Dendritic cell treated with granulocyte-macrophage colony-stimulating factor and Interleukin-4, amounts not matched to agents 40 ng/mL and 50 ng/mL, for 4 days (primary cell): ENCODE measurements around the gene FGF16.
A peak's percentile ranks its signal among the peaks of the same experiment; 100 is the strongest.

Source experiments
- H3K27ac Mint-ChIP-seq: one replicate; pipeline ENCODE4 v1.8.0; 2022; ENCODE audit warnings: mild to moderate bottlenecking, mixed read lengths
- H3K27me3 Mint-ChIP-seq: one replicate; pipeline ENCODE4 v1.8.0; 2022; ENCODE audit warnings: mild to moderate bottlenecking, mixed read lengths
- H3K36me3 Mint-ChIP-seq: one replicate; pipeline ENCODE4 v1.8.0; 2022; ENCODE audit warnings: low read depth, mixed read lengths
- H3K4me1 Mint-ChIP-seq: one replicate; pipeline ENCODE4 v1.8.0; 2022; ENCODE audit warnings: low read depth, mixed read lengths
- H3K4me3 Mint-ChIP-seq: one replicate; pipeline ENCODE4 v1.8.0; 2022; ENCODE audit warnings: mild to moderate bottlenecking, moderate library complexity, mixed read lengths
- H3K9me3 Mint-ChIP-seq: one replicate; pipeline ENCODE4 v1.8.0; 2022; ENCODE audit warnings: mixed read lengths
- intact Hi-C: fragments of 100-400 bp; cut with micrococcal nuclease; formaldehyde crosslinking; loops from one replicate; pipeline ENCODE4 v1.15.0; 2022

The FGF16 gene

DNA sequence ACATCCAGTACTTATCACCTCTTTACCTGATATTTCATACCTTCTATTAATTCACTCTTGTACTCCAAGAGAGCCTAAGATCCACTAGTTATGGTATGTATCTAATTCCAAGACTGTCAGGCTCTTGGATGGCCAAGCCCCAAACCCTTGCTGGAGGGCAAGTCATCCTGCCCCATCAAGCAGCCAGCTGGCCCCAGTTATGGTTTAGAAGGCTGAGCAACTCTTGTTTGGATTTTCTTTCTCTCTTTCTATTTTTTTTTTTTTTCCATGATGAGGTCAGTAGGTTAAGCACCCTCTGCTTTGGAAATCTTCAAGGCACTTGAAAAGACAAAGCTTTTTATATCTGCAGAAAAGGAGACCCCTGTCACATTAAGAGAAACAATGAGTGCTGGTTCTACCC is 10.9 kb upstream of the FGF16 start:
- H3K36me3 Mint-ChIP-seq, result no peaks in the 10 kb centered on the region
- H3K27me3 Mint-ChIP-seq, result no peaks in the 10 kb centered on the region
- H3K4me3 Mint-ChIP-seq, result no peak overlapping the region
- peaks cover 1% of the 10 kb centered on the region for H3K4me1 Mint-ChIP-seq
- no peak overlapping the region for H3K27ac Mint-ChIP-seq
- no peaks in the 10 kb centered on the region for H3K9me3 Mint-ChIP-seq
- intact Hi-C loops, result no loop called here

DNA sequence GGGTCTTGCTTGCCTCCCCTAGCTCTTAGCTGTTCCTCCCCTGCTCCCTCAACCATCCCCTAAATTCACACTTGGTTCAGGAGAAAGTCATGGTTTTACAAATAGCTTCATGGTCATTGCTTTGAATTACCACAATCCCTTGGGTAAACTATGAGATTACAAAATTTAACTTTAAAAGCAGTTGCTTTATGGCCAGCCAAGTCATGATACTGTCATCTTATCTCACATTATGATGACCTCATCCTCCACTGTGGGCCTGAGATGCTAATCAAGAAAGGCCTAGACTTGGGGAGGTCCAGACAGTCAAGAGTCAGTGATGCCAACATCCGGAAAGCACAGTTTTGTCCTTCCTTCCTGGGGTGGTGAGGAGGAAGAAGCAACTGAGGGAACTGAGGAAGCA is 10.5 kb upstream of the FGF16 start:
- no peaks in the 10 kb centered on the region for H3K9me3 Mint-ChIP-seq
- intact Hi-C loops, result no loop called here
- no peaks in the 10 kb centered on the region for H3K4me1 Mint-ChIP-seq
- no peak overlapping the region for H3K27ac Mint-ChIP-seq
- H3K36me3 Mint-ChIP-seq, result no peaks in the 10 kb centered on the region
- H3K4me3 Mint-ChIP-seq, result no peak overlapping the region
- H3K27me3 Mint-ChIP-seq, result no peaks in the 10 kb centered on the region

DNA sequence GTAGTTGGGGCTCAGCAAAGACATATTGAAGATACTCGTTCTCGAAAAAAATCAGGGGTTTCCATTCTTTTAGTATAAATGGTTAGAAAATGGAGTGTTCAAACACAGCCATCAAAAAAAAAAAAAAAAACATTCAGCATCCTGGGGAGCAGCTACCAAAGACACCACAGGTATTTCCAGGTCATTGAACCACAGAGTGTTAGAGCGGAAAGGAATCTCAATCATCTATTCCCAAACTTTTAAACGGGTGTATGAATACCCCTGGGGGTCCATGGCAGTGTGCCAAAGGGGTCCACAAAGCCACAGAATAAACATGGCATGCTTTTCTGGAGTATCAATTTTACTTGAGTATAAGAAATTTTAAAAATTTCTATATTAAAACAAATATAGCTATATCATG is 6.9 kb upstream of the FGF16 start:
- Mint-ChIP-seq H3K4me1 (no peaks in the 10 kb centered on the region), H3K4me3 (no peak overlapping the region), H3K36me3 (no peaks in the 10 kb centered on the region), H3K9me3 (no peaks in the 10 kb centered on the region), H3K27me3 (no peaks in the 10 kb centered on the region), H3K27ac (no peak overlapping the region)
- intact Hi-C loops, result no loop called here

DNA sequence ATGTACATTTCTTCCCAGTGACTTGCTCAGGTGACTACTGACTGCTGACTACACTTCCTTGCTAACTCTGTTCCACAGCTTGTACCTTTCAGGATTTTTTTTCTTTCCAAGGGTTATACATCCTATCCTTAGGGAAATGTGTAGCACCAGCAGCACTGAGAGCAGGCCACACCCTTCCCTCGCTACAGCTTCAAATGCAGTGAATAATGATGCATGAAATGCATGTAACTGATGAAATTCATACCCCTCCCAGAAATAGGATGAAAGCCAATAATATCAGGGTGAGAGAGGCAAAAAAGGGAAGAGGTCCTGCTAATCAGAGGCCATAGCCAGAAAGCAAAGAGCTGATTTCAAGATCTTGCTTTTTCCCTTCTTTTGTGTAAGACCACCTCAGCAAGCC is 6.2 kb upstream of the FGF16 start:
- intact Hi-C loops, result no loop called here
- Mint-ChIP-seq H3K36me3 (no peaks in the 10 kb centered on the region), H3K4me3 (no peak overlapping the region), H3K27me3 (peaks cover 5% of the 10 kb centered on the region), H3K9me3 (no peaks in the 10 kb centered on the region), H3K4me1 (no peaks in the 10 kb centered on the region), H3K27ac (no peak overlapping the region)

DNA sequence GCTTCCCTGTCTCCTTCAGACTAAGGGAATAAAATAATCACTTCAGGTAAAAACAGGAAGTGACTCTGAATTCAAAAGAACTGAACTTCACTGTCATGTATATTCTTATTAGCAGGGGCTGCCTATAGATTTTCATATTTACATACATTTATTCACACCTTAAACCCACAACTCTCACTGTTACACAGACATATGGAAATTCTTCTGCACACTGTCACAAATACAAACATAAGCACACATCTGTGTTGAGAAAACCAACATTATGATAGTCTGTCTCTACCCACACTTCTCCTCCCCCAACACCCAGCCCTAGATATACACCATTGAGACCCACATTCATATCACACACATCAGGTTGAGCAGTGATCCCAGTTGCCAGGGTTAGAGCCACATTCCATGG is 5.7 kb upstream of the FGF16 start:
- intact Hi-C loops, result no loop called here
- H3K27me3 Mint-ChIP-seq, result peaks cover 10% of the 10 kb centered on the region
- H3K4me3 Mint-ChIP-seq, result no peak overlapping the region
- no peaks in the 10 kb centered on the region for H3K9me3 Mint-ChIP-seq
- H3K27ac Mint-ChIP-seq, result no peak overlapping the region
- no peaks in the 10 kb centered on the region for H3K36me3 Mint-ChIP-seq
- H3K4me1 Mint-ChIP-seq, result peaks cover 2% of the 10 kb centered on the region

DNA sequence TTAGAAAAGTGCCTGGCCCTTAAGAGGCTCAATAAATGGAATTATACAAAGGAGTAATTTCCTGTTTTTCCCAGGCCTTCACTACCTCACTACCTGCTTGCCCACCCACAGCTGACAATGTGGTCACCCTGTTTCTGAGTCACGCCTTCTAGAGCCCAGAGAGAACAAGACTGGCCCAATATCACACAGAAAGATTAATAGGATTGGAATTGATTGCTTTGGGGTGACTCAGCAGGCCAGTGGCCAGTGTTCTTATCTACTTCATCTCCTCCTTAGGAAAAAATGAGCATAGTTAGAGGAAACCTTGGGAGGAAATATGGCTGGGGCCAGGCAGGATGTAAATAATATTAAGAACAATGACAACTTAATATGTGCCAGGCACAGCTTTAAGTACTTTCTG is 4.5 kb upstream of the FGF16 start:
- Mint-ChIP-seq H3K9me3 (no peaks in the 10 kb centered on the region), H3K4me3 (no peak overlapping the region), H3K27me3 (peaks cover 21% of the 10 kb centered on the region), H3K27ac (no peak overlapping the region), H3K36me3 (no peaks in the 10 kb centered on the region), H3K4me1 (peaks cover 11% of the 10 kb centered on the region)
- intact Hi-C loops, result no loop called here

DNA sequence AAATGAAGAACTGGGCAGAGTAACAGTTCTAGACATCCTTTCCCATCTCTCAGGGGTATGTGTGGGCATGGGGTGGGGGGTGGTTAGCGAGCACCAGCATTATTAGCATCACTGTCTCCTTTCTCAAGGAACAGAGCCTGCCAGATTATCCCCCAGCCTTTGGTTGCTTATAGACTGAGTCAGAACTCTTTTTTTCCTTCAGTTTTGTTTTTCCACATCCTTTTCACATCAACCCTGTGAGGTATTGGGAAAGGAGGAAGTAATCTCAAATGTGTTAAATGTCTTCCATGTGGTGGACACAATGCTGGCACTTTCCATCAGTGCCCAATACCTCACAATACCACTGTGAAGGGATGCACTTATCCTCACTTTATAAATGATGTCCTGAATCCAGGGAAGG is 3.1 kb upstream of the FGF16 start:
- H3K4me1 Mint-ChIP-seq, result peaks cover 17% of the 10 kb centered on the region
- no peaks in the 10 kb centered on the region for H3K36me3 Mint-ChIP-seq
- no peaks in the 10 kb centered on the region for H3K9me3 Mint-ChIP-seq
- H3K27ac Mint-ChIP-seq, result no peak overlapping the region
- H3K27me3 Mint-ChIP-seq, result peaks cover 34% of the 10 kb centered on the region
- no peak overlapping the region for H3K4me3 Mint-ChIP-seq
- intact Hi-C loops, result loop anchor here (1.0 kb wide), 1 partner anchor 18 kb away; no protein-coding TSS in a partner anchor

DNA sequence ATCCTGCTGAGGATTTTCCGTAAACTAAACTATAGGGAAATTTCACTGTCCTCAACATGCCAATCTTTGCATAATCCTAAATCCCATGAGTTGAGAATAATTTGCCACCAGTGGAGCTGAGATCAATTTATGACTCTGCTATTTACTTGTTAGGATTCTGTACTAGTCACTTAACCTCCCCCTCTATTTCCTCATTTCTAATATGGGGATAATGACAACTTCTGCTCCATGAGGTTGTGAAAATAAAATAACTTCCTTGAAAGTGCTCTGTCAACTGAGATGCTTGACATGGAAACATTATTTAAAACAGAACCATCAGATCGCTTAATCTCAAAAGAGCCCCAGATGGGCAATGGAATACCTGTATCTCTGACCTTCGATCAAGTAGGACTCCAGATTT is 2.6 kb upstream of the FGF16 start:
- intact Hi-C loops, result loop anchor here (1.0 kb wide), 1 partner anchor 18 kb away; no protein-coding TSS in a partner anchor
- peaks cover 39% of the 10 kb centered on the region for H3K27me3 Mint-ChIP-seq
- H3K9me3 Mint-ChIP-seq, result no peaks in the 10 kb centered on the region
- H3K4me1 Mint-ChIP-seq, result peaks cover 20% of the 10 kb centered on the region
- no peak overlapping the region for H3K4me3 Mint-ChIP-seq
- H3K36me3 Mint-ChIP-seq, result no peaks in the 10 kb centered on the region
- no peak overlapping the region for H3K27ac Mint-ChIP-seq

DNA sequence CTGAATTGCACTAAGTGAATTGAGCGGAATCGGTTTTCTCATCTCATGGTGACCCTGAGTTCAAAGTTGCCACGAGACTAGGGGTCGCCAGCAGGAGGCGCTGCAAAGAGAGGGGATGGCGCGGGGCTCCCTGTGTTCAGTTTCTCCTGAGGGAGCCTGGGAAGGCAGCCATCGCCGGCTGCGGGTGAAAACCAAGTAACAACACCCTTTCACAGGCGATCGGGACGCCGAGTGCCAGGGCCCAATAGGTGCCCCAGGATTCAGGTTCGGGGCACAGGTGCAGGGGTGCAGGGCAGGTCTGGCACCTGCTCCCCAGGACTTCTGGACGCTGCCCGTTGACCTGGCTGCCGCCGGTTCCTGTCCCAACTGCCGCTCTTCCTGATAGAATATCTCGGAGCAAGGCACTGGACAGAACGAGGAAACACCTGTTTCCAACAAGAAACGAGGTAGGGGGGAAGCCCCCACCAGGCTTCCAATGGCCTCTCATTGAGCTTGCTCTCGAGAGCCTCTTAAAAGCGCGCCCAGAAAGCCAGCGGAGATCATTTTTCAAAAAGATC is 1.1 kb upstream of the FGF16 start:
- H3K4me1 Mint-ChIP-seq, result peaks cover 20% of the 10 kb centered on the region
- no peaks in the 10 kb centered on the region for H3K9me3 Mint-ChIP-seq
- H3K27ac Mint-ChIP-seq, result no peak overlapping the region
- peaks cover 41% of the 10 kb centered on the region for H3K27me3 Mint-ChIP-seq
- intact Hi-C loops, result no loop called here
- no peaks in the 10 kb centered on the region for H3K36me3 Mint-ChIP-seq
- peak overlapping the region; percentile 17 for H3K4me3 Mint-ChIP-seq

DNA sequence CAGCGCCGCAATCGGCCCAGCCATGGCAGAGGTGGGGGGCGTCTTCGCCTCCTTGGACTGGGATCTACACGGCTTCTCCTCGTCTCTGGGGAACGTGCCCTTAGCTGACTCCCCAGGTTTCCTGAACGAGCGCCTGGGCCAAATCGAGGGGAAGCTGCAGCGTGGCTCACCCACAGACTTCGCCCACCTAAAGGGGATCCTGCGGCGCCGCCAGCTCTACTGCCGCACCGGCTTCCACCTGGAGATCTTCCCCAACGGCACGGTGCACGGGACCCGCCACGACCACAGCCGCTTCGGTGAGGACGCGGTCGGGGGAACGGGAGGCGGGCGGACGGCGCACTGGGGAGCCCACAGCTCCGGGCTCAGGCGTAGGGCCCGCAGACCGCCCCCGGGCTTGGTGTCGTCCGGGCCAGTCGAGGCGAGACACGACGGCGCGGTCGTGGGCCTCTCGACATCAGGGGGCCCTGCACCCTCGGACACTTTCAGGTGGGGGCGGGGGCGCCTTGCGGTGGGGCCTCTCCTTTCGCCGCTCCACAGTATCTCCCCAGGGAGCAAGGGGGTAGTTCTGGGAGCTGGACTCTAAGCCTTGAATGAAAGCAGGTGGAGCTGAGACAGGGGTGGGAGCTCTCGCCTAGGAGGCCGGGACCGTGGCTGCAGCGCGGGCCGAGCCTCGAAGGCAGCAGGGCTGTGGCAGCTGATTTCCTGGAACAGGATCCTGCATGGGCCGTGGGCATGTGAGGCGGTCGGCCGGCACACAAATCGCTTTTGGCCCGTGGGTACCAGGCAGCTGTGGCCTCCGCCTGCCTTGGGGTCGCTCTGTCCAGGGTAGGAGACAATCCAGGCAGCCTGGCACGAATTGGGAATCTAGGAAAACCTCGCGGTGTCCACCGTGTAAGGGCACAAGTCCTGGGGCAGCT is 722 bp downstream of the FGF16 start:
- intact Hi-C loops, result no loop called here
- Mint-ChIP-seq H3K27ac (no peak overlapping the region), H3K9me3 (no peaks in the 10 kb centered on the region), H3K27me3 (peaks cover 41% of the 10 kb centered on the region), H3K4me1 (peaks cover 20% of the 10 kb centered on the region), H3K36me3 (no peaks in the 10 kb centered on the region), H3K4me3 (peak overlapping the region; percentile 48)

DNA sequence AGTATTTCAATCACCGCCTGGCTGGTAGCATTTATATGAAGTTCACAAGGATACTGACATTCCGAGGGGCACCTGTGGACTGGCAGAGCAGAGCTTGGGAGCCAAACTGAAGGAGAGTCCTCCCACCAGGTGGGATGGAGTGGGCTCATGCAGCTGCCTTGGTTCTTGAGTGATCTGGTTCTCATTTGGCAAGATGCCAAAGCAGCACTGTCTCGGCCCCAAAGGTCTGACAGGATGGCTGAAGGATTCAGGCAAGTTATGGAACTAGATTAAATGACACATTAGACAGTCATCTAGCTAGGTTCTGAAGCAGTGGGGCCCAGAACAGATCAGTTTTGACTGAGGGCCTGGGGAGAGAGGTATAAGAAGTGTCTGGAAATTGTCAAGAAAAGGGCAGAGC is 3.2 kb downstream of the FGF16 start:
- Mint-ChIP-seq H3K4me1 (peaks cover 20% of the 10 kb centered on the region), H3K4me3 (no peak overlapping the region), H3K27ac (no peak overlapping the region), H3K9me3 (no peaks in the 10 kb centered on the region), H3K27me3 (peaks cover 41% of the 10 kb centered on the region), H3K36me3 (no peaks in the 10 kb centered on the region)
- intact Hi-C loops, result no loop called here

DNA sequence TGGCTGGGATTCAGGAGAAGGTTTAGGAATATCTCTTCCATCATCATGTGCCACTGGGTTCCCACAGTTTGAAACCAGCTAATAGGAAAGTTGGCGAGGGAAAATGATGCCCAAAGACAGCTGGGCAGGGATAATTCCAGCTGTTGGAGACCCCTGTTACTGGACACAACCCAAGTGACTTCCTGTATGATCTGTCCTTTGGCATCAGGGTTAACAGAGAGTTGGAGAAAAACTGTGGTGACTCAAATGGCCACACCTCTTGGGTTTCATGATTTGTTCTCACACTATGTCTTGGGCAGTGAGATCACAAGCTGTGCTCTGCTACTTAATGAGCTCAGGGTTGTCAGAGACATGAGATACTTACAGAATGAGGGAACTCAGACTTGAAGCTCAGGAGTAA is 3.8 kb downstream of the FGF16 start:
- intact Hi-C loops, result no loop called here
- Mint-ChIP-seq H3K4me3 (no peak overlapping the region), H3K4me1 (peaks cover 20% of the 10 kb centered on the region), H3K27me3 (peaks cover 36% of the 10 kb centered on the region), H3K36me3 (no peaks in the 10 kb centered on the region), H3K9me3 (no peaks in the 10 kb centered on the region), H3K27ac (no peak overlapping the region)

DNA sequence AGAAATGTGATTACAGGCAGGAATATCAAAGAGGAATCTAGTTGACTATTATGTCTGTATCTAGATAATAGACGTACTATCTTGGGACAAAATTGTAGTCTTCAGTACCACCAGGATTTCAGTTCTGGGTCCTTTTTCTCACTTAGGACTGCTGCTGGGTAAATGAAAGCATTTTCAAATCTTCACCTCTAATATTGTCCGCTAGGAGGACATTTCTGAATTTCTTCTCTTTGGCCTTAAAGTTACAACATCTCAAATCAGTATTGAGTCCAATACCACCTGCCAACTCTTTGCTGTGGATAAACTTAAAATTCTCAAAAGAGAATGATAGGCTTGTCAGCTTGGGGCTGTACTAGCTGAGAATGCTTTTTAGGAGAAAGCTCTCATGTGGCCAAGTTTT is 6.0 kb downstream of the FGF16 start:
- Mint-ChIP-seq H3K27me3 (peaks cover 15% of the 10 kb centered on the region), H3K36me3 (no peaks in the 10 kb centered on the region), H3K4me3 (no peak overlapping the region), H3K4me1 (peaks cover 8% of the 10 kb centered on the region), H3K9me3 (no peaks in the 10 kb centered on the region), H3K27ac (no peak overlapping the region)
- intact Hi-C loops, result no loop called here

DNA sequence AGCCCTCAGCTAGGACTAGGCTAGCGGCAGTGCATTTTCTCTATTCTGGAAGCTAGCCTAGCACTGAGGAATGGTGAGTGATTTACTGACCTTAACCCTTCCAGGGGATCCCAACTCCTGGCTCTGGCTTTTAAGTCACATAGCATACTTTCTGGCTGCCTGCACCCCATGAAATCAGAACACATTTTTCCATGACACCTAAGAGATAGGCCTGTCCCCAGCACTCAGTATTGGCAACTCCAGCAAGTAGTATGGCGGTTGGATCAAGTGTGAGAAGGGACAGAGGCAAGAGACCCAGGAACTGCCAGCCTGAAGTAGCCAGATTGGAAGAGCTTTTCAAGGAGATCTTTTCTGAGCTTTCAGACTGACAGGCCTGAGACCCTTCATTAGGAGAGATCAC is 8.2 kb downstream of the FGF16 start:
- Mint-ChIP-seq H3K4me3 (no peak overlapping the region), H3K36me3 (no peaks in the 10 kb centered on the region), H3K4me1 (no peaks in the 10 kb centered on the region), H3K9me3 (no peaks in the 10 kb centered on the region), H3K27me3 (no peaks in the 10 kb centered on the region), H3K27ac (no peak overlapping the region)
- intact Hi-C loops, result no loop called here

DNA sequence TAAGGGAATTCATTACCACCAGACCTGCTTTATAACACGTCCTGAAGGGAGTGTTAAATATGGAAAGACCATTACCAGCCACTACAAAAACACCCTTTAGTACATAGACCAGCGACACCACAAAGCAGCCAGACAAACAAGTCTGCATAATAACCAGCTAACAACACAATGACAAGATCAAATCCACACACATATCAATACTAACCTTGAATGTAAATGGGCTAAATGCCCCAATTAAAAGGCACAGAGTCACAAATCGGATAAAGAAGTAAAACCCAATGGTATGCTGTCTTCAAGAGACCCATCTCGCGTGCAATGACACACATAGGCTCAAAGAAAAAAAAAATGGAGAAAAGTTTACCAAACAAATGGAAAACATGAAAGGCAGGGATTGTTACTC is 36.9 kb downstream of the FGF16 start:
- H3K27me3 Mint-ChIP-seq, result no peaks in the 10 kb centered on the region
- intact Hi-C loops, result no loop called here
- H3K4me3 Mint-ChIP-seq, result no peak overlapping the region
- no peaks in the 10 kb centered on the region for H3K4me1 Mint-ChIP-seq
- H3K36me3 Mint-ChIP-seq, result no peaks in the 10 kb centered on the region
- no peak overlapping the region for H3K27ac Mint-ChIP-seq
- H3K9me3 Mint-ChIP-seq, result peaks cover 26% of the 10 kb centered on the region
